Activated T-cell treated with anti-CD3 and anti-CD28 coated beads, Interleukin-2, amount 50 U/mL, for 4 hours (primary cell): ENCODE data around the gene MEIG1. TPM values are rescaled to one million over a fixed set of nuclear protein-coding genes. Genes with fewer than 3 reads are reported as not detected.
"Not testable (repeated sequence)": the region's sequence is repeated elsewhere in the genome, so short reads cannot be mapped to it uniquely, and the experiment has no call there.

ENCODE experiments used
- ATAC-seq, 2 donors: fragments of 200-7000 bp; cut with Tn5 transposase; one replicate each; pipeline ENCODE4 v1.10.0; 2021
- DNase-seq: peaks from one replicate; pipeline ENCODE4 v3.0.0-alpha.2; 2020
- H3K27me3 Mint-ChIP-seq: one replicate; pipeline ENCODE4 v1.8.0; 2021; ENCODE audit warnings: low read depth, mixed read lengths
- H3K36me3 Mint-ChIP-seq: one replicate; pipeline ENCODE4 v1.8.0; 2022; ENCODE audit warnings: mixed read lengths; ENCODE audit not compliant: insufficient read depth
- H3K4me1 Mint-ChIP-seq: one replicate; pipeline ENCODE4 v1.8.0; 2021; ENCODE audit warnings: low read depth, mixed read lengths
- H3K4me3 Mint-ChIP-seq: one replicate; pipeline ENCODE4 v1.8.0; 2021; ENCODE audit warnings: mild to moderate bottlenecking, moderate library complexity, mixed read lengths
- H3K9me3 Mint-ChIP-seq: one replicate; pipeline ENCODE4 v1.8.0; 2021; ENCODE audit warnings: mixed read lengths
- total RNA-seq, 3 donors: library from RNA; stranded (reverse); gene quantifications; one replicate each; pipeline ENCODE4 v1.2.1, GENCODE V29; 2021

Gene MEIG1, protein sequence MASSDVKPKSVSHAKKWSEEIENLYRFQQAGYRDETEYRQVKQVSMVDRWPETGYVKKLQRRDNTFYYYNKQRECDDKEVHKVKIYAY
- total RNA-seq: not detected

DNA sequence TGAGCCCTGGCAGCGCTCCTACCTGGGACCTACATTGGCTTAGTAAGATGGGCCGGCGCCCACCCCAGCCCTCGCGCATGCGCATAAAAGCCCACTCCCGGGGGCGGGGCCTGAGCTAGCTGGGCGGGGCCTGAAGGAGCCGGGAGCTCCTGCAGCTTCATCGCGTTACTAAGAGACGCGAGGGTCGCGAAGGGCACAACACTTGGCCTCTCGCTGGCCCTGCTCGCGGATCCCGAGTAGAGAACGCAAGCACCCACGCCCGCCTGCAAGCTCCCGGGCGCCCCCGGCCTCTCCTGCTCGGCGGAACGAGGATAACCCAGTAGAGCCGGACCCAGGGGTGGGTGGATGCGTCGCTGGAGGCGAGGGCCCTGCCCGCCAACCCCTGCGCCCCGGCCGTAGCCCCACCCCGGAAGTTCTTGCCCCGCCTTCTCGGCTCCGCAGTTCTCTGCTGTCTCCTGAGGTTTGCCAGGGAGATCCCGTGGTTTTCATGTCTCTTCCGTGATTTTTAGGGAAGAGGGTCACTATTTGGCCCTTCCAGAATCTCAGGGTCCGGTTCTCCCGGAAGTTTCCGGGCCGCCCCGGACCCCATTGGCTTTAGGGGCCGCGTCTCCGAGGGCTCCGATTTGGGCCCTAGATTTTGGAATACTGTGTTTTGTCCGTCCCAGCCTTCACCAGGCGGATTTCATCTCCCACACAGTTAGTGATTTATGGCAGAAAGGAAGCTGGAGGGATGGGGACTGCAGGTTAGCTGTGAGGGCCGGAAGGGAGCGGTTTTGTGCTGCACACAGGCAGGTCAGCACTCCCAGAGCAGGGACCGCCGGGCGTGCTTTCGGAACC, at the start of gene MEIG1:
TSS of gene MEIG1 (plus strand) at position 168 of the 837 bp plus-strand sequence. CDS start 7,081 bp downstream, outside the sequence.
- Mint-ChIP-seq H3K36me3 (no peaks in the 10 kb centered on the region), H3K9me3 (no peaks in the 10 kb centered on the region), H3K27me3 (no peaks in the 10 kb centered on the region), H3K4me3 (peak within 1 kb of the TSS; percentile 90), H3K4me1 (peaks cover 28% of the 10 kb centered on the region)
- ATAC-seq (peak; percentile 91 to 93), DNase-seq (peak; percentile 95)

DNA sequence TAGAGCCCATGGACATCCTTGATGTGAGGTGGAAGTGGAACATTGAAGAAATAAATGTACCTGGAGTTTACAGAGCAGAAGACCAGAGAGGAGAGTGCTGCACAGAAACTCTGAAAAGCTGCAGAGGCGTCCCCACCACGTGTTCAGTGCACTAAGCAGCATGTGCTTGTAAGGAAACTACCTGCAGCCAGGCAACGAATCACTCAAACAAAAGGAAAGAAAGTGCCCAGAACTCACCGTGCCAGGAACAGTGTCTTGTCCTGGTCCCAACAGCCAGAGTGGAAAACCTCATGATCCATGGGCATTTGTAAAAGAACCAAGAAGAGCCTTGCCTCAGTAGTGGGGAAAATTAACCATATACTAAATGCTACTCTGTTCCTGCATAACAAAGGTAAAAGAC, 48.2 kb upstream of the MEIG1 start:
- H3K9me3 Mint-ChIP-seq: peaks cover 2% of the 10 kb centered on the region
- no peak for ATAC-seq

DNA sequence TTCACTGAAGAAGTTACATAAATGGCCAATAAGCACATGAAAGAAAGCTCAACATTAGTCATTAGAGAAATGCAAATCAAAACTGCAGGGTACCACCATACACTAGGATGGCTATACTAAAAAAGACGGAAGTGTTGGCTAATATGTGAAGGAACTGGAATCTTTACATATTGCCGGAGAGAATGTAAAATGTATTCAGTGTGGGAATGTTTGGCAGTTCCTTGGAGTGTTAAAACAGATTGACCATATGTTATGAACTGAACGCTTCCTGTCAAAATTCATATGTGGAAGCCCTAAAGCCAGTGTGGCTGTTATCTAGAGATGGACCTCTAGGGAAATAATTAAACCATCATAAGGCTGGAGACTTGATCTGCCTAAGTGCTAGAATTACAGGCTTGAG, 47.4 kb upstream of the MEIG1 start:
- H3K36me3 Mint-ChIP-seq: peaks cover 74% of the 10 kb centered on the region
- ATAC-seq (no peak), DNase-seq (no peak)
- H3K4me3 Mint-ChIP-seq: no peak overlapping the region
- peaks cover 31% of the 10 kb centered on the region for H3K4me1 Mint-ChIP-seq
- no peaks in the 10 kb centered on the region for H3K27me3 Mint-ChIP-seq
- H3K9me3 Mint-ChIP-seq: peaks cover 2% of the 10 kb centered on the region

More for the DNA sequence above, 48.2 kb upstream of the MEIG1 start:
- no peaks in the 10 kb centered on the region for H3K27me3 Mint-ChIP-seq
- peaks cover 70% of the 10 kb centered on the region for H3K36me3 Mint-ChIP-seq
- no peak overlapping the region for H3K4me3 Mint-ChIP-seq
- peaks cover 29% of the 10 kb centered on the region for H3K4me1 Mint-ChIP-seq
- DNase-seq: no peak

- no peak for ATAC-seq
- peaks cover 81% of the 10 kb centered on the region for H3K36me3 Mint-ChIP-seq
- DNase-seq: no peak
- no peaks in the 10 kb centered on the region for H3K27me3 Mint-ChIP-seq
- no peak overlapping the region for H3K4me3 Mint-ChIP-seq
- peaks cover 8% of the 10 kb centered on the region for H3K9me3 Mint-ChIP-seq
- H3K4me1 Mint-ChIP-seq: peaks cover 21% of the 10 kb centered on the region
Measured at GRCh38 chr10:14916600-14916999, 42.6 kb upstream of the MEIG1 start.

GRCh38 chr10:14917827-14918226, 41.4 kb upstream of the MEIG1 start:
- H3K9me3 Mint-ChIP-seq: peaks cover 8% of the 10 kb centered on the region
- no peak overlapping the region for H3K4me3 Mint-ChIP-seq
- H3K4me1 Mint-ChIP-seq: peaks cover 21% of the 10 kb centered on the region
- H3K36me3 Mint-ChIP-seq: peaks cover 82% of the 10 kb centered on the region
- no peak for ATAC-seq
- no peak for DNase-seq
- no peaks in the 10 kb centered on the region for H3K27me3 Mint-ChIP-seq

DNA sequence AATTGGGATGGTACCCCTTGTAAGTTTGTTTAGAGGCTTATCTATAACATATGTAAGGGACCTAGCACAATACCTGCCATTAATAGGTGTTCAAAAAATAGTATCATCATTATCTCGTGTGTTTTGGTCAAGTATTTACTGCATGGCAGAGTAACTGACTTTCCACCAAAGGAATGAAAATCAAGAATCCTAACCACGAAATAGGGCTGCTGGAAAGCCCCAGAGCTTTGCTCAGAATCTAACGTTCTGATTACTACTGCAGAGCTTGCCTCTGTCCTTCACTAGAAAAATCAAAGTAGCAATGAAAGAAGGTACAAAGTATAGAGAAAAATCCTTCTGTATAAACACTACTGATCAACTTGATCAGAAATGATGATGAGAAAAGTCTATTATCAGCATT, 40.2 kb upstream of the MEIG1 start:
- Mint-ChIP-seq H3K9me3 (peaks cover 8% of the 10 kb centered on the region), H3K36me3 (peaks cover 83% of the 10 kb centered on the region), H3K4me3 (no peak overlapping the region), H3K27me3 (no peaks in the 10 kb centered on the region), H3K4me1 (peaks cover 19% of the 10 kb centered on the region)
- ATAC-seq (no peak), DNase-seq (no peak)

GRCh38 chr10:14924013-14924412, 35.2 kb upstream of the MEIG1 start:
- no peaks in the 10 kb centered on the region for H3K27me3 Mint-ChIP-seq
- no peak overlapping the region for H3K4me3 Mint-ChIP-seq
- DNase-seq (no peak), ATAC-seq (no peak)
- peaks cover 1% of the 10 kb centered on the region for H3K4me1 Mint-ChIP-seq
- H3K9me3 Mint-ChIP-seq: peaks cover 2% of the 10 kb centered on the region
- peaks cover 62% of the 10 kb centered on the region for H3K36me3 Mint-ChIP-seq

DNA sequence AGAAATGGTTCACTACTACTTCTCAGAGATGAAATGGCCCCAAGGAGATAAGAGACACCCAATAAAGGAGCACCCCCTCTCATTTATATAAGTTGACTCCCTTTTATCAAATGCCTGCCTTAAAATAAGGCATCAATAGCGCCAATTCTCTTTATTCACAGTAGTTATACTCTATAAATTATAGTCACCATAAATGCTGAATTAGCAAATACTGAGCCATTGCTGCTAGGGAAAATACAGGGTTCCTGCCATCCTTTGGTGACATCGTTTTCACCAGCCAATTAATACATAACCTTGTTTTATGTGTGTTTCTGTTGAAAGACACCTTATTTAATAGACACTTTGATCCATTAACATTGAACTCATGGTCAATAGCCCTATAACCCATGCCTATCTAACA, 33.9 kb upstream of the MEIG1 start:
- Mint-ChIP-seq H3K36me3 (peaks cover 52% of the 10 kb centered on the region), H3K4me3 (no peak overlapping the region), H3K4me1 (peaks cover 1% of the 10 kb centered on the region), H3K27me3 (no peaks in the 10 kb centered on the region), H3K9me3 (no peaks in the 10 kb centered on the region)
- ATAC-seq (no peak), DNase-seq (no peak)

DNA sequence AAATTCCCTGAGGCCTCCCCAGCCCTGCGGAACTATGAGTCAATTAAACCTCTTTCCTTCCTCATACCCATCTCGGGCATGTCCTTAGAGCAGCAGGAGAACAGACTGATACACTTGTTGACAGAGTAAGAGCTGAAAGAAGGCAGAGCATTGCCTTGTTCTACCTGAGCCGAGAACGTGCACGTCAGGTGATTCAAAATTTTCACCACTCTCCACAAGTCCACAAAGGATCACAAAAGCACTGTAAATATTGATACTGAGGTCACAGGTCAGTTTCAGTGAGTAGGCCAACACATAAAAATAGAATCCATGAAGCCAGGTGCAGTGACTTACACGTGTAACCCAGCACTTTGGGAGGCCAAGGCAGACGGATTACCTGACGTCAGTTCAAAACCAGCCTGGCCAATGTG, 33.1 kb upstream of the MEIG1 start:
- H3K9me3 Mint-ChIP-seq: no peaks in the 10 kb centered on the region
- no peak overlapping the region for H3K4me3 Mint-ChIP-seq
- H3K4me1 Mint-ChIP-seq: peaks cover 1% of the 10 kb centered on the region
- ATAC-seq: no peak
- peaks cover 49% of the 10 kb centered on the region for H3K36me3 Mint-ChIP-seq
- no peak for DNase-seq
- H3K27me3 Mint-ChIP-seq: no peaks in the 10 kb centered on the region

- Mint-ChIP-seq H3K4me1 (peaks cover 1% of the 10 kb centered on the region), H3K4me3 (no peak overlapping the region), H3K9me3 (no peaks in the 10 kb centered on the region), H3K27me3 (no peaks in the 10 kb centered on the region), H3K36me3 (peaks cover 47% of the 10 kb centered on the region)
- DNase-seq: no peak
- ATAC-seq: no peak
Measured at GRCh38 chr10:14926722-14927416, 32.3 kb upstream of the MEIG1 start.

GRCh38 chr10:14930610-14931009, 28.6 kb upstream of the MEIG1 start:
- DNase-seq: no peak
- Mint-ChIP-seq H3K4me3 (no peak overlapping the region), H3K9me3 (no peaks in the 10 kb centered on the region), H3K27me3 (no peaks in the 10 kb centered on the region), H3K36me3 (peaks cover 46% of the 10 kb centered on the region), H3K4me1 (peaks cover 1% of the 10 kb centered on the region)
- no peak for ATAC-seq

DNA sequence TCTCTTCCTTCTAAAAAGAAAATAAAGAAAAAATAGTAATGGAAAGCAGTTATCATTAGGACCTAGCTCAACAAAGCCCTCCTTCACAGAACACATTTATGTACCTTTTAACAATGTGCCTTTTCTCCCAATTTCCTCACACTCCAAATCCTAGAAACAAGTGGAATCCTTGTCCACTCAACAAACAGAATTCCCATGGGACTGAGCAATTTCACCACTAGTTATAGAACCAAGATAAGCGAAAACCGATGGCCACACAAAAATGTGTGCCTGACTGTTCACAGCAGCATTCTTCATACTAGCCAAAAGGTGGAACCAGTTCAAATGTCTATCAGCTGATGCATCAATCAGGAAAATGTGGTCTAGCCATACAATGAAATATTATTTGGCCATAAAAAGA, 22.6 kb upstream of the MEIG1 start:
- Mint-ChIP-seq H3K4me3 (no peak overlapping the region), H3K36me3 (peaks cover 33% of the 10 kb centered on the region), H3K9me3 (no peaks in the 10 kb centered on the region)

DNA sequence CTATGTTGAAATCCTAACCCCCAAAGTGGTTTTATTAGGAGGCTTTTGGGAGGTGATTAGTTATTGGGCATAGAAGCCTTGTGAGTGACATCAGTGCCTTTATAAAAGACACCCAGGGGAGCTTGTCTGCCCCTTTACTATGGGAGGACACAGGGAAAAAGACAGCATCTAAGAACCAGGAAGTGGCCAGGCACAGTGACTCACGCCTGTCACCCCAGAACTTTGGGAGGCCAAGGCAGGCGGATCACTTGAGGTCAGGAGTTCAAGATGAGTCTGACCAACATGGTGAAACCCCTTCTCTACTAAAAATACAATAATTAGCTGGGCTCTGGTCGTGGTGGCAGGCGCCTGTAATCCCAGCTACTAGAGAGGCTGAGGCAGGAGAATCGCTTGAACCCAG, 20.2 kb upstream of the MEIG1 start:
- peaks cover 22% of the 10 kb centered on the region for H3K36me3 Mint-ChIP-seq
- not testable (repeated sequence) for H3K27me3 Mint-ChIP-seq, H3K4me3 Mint-ChIP-seq, DNase-seq, H3K9me3 Mint-ChIP-seq, ATAC-seq, H3K4me1 Mint-ChIP-seq

More for the DNA sequence above, 22.6 kb upstream of the MEIG1 start:
- Mint-ChIP-seq H3K4me1 (no peaks in the 10 kb centered on the region), H3K27me3 (no peaks in the 10 kb centered on the region)
- ATAC-seq (no peak), DNase-seq (no peak)

GRCh38 chr10:14942147-14942949, 16.8 kb upstream of the MEIG1 start:
- peaks cover 19% of the 10 kb centered on the region for H3K36me3 Mint-ChIP-seq
- ATAC-seq, H3K4me1 Mint-ChIP-seq, DNase-seq, H3K9me3 Mint-ChIP-seq, H3K27me3 Mint-ChIP-seq, H3K4me3 Mint-ChIP-seq: not testable (repeated sequence)
